RWPE2 (cell line): Measurements from ENCODE around the gene CHD3.

Source experiments
- ATAC-seq: fragments of 200-7000 bp; cut with Tn5 transposase; 3 replicates; pipeline ENCODE4 v1.9.1; 2021; ENCODE audit warnings: low read depth
- DNase-seq: peaks from one replicate; pipeline ENCODE4 v3.0.0-alpha.2; 2020; ENCODE audit warnings: low spot score
- H3K27ac ChIP-seq: fragments of 450-650 bp; 2 replicates; pipeline ENCODE4 v1.5.1; 2017; ENCODE audit warnings: mild to moderate bottlenecking; ENCODE audit not compliant: poor library complexity, severe bottlenecking
- H3K27me3 ChIP-seq: fragments of 250-450 bp; sonication (Bioruptor Pico); 2 replicates; pipeline ENCODE4 v1.5.1; 2021; ENCODE audit warnings: mild to moderate bottlenecking, moderate library complexity; ENCODE audit not compliant: insufficient read depth, poor library complexity, severe bottlenecking
- H3K36me3 ChIP-seq: fragments of 250-450 bp; sonication (Bioruptor Pico); 2 replicates; pipeline ENCODE4 v1.5.1; 2020; ENCODE audit warnings: low read depth, mild to moderate bottlenecking, moderate library complexity
- H3K4me1 ChIP-seq: fragments of 250-450 bp; sonication (Bioruptor Pico); 2 replicates; pipeline ENCODE4 v1.5.1; 2021; ENCODE audit warnings: mild to moderate bottlenecking, moderate library complexity; ENCODE audit not compliant: insufficient read depth, poor library complexity, severe bottlenecking
- H3K4me3 ChIP-seq: fragments of 250-450 bp; sonication (Bioruptor Pico); 2 replicates; pipeline ENCODE4 v1.5.1; 2021; ENCODE audit warnings: mild to moderate bottlenecking, moderate library complexity; ENCODE audit not compliant: severe bottlenecking
- H3K9me3 ChIP-seq: fragments of 250-450 bp; sonication (Bioruptor Pico); 2 replicates; pipeline ENCODE4 v1.5.1; 2021; ENCODE audit warnings: mild to moderate bottlenecking, moderate library complexity; ENCODE audit not compliant: severe bottlenecking
- CTCF ChIP-seq: fragments of 450-650 bp; IDR thresholded peaks from one replicate; pipeline ENCODE4 v1.5.1; 2017; ENCODE audit warnings: mild to moderate bottlenecking, moderate library complexity; ENCODE audit not compliant: poor library complexity, severe bottlenecking

CHD3 gene

GRCh38 chr17:7846765-7847661 lies 41.6 kb upstream of the CHD3 start:
- Histone ChIP-seq H3K9me3 (no peaks in the 10 kb centered on the region), H3K27me3 (no peaks in the 10 kb centered on the region), H3K4me1 (no peaks in the 10 kb centered on the region), H3K36me3 (peaks cover 47% of the 10 kb centered on the region), H3K27ac (no peak overlapping the region), H3K4me3 (no peak overlapping the region)
- peak; percentile 60 for DNase-seq
- no peak for TF ChIP-seq CTCF
- no peak for ATAC-seq

- no peaks in the 10 kb centered on the region for H3K9me3 ChIP-seq
- H3K4me1 ChIP-seq, result no peaks in the 10 kb centered on the region
- no peak overlapping the region for H3K4me3 ChIP-seq
- DNase-seq (peak; percentile 53), ATAC-seq (no peak)
- no peaks in the 10 kb centered on the region for H3K27me3 ChIP-seq
- no peak for TF ChIP-seq CTCF
- peaks cover 59% of the 10 kb centered on the region for H3K36me3 ChIP-seq
- H3K27ac ChIP-seq, result no peak overlapping the region
Observed at GRCh38 chr17:7848131-7848579, 40.4 kb upstream of the CHD3 start.

- H3K27ac ChIP-seq, result no peak overlapping the region
- TF ChIP-seq CTCF, result no peak
- H3K4me3 ChIP-seq, result no peak overlapping the region
- DNase-seq (no peak), ATAC-seq (no peak)
- H3K27me3 ChIP-seq, result no peaks in the 10 kb centered on the region
- no peaks in the 10 kb centered on the region for H3K4me1 ChIP-seq
- H3K36me3 ChIP-seq, result peaks cover 59% of the 10 kb centered on the region
- H3K9me3 ChIP-seq, result no peaks in the 10 kb centered on the region
Observed at GRCh38 chr17:7848739-7849129, 39.9 kb upstream of the CHD3 start.

GRCh38 chr17:7849130-7849750 lies 39.3 kb upstream of the CHD3 start:
- no peaks in the 10 kb centered on the region for H3K4me1 ChIP-seq
- no peaks in the 10 kb centered on the region for H3K27me3 ChIP-seq
- no peak for DNase-seq
- no peaks in the 10 kb centered on the region for H3K9me3 ChIP-seq
- H3K36me3 ChIP-seq, result peaks cover 59% of the 10 kb centered on the region
- no peak overlapping the region for H3K4me3 ChIP-seq
- no peak for TF ChIP-seq CTCF
- H3K27ac ChIP-seq, result no peak overlapping the region
- ATAC-seq, result no peak
